Activated effector memory CD4-positive, alpha-beta T cell treated with Interleukin-2 at 50 U/mL for 16 hours (primary cell): ENCODE data around the gene RNASEH2C.
"Not testable (repeated sequence)": the region's sequence is repeated elsewhere in the genome, so short reads cannot be mapped to it uniquely, and the experiment has no call there.

Experiments
- DNase-seq: peaks from one replicate; pipeline ENCODE4 v3.0.0-alpha.2; 2020

Gene RNASEH2C

GRCh38 chr11:65716774-65717405 lies 3.7 kb downstream of the RNASEH2C start:
- DNase-seq, result no peak

GRCh38 chr11:65716302-65716701 lies 4.3 kb downstream of the RNASEH2C start:
- DNase-seq, result no peak

- DNase-seq, result no peak
These were observed 6.2 kb downstream of the RNASEH2C start for GRCh38 chr11:65714433-65714832.

- no peak for DNase-seq
These were observed 7.2 kb downstream of the RNASEH2C start for GRCh38 chr11:65713212-65713969.

- DNase-seq, result no peak
These were observed 7.9 kb downstream of the RNASEH2C start for GRCh38 chr11:65712633-65713076.

GRCh38 chr11:65711785-65712632 lies 8.6 kb downstream of the RNASEH2C start, which contains the start of gene KAT5:
Gene KAT5 (plus strand): TSS chr11:65712252. CDS start chr11:65712268, 16 bp downstream.
- DNase-seq, result peak; percentile 96

- no peak for DNase-seq
These were observed 10.2 kb downstream of the RNASEH2C start for GRCh38 chr11:65710421-65710820.

- DNase-seq, result no peak
These were observed 10.9 kb downstream of the RNASEH2C start for GRCh38 chr11:65709661-65710060.

GRCh38 chr11:65708451-65708850 lies 12.1 kb downstream of the RNASEH2C start:
- no peak for DNase-seq

- not testable (repeated sequence) for DNase-seq
These were observed 13.6 kb downstream of the RNASEH2C start for GRCh38 chr11:65707002-65707401.

- DNase-seq, result peak; percentile 61
These were observed 14.3 kb downstream of the RNASEH2C start for GRCh38 chr11:65706303-65706763.

- no peak for DNase-seq
These were observed 16.8 kb downstream of the RNASEH2C start for GRCh38 chr11:65703846-65704245.

GRCh38 chr11:65701686-65702085 lies 18.9 kb downstream of the RNASEH2C start:
- no peak for DNase-seq

- no peak for DNase-seq
These were observed 20.2 kb downstream of the RNASEH2C start for GRCh38 chr11:65700399-65700798.

GRCh38 chr11:65699306-65699705 lies 21.3 kb downstream of the RNASEH2C start:
- DNase-seq, result no peak

GRCh38 chr11:65698205-65698604 lies 22.4 kb downstream of the RNASEH2C start:
- no peak for DNase-seq

- DNase-seq, result no peak
These were observed 23.6 kb downstream of the RNASEH2C start for GRCh38 chr11:65696802-65697552.

GRCh38 chr11:65695459-65696241 lies 24.9 kb downstream of the RNASEH2C start:
- no peak for DNase-seq

GRCh38 chr11:65692367-65692766 lies 28.2 kb downstream of the RNASEH2C start:
- no peak for DNase-seq

- not testable (repeated sequence) for DNase-seq
These were observed 28.8 kb downstream of the RNASEH2C start for GRCh38 chr11:65691847-65692246.

- DNase-seq, result no peak
These were observed 34.6 kb downstream of the RNASEH2C start for GRCh38 chr11:65685981-65686380.

- not testable (repeated sequence) for DNase-seq
These were observed 37.1 kb downstream of the RNASEH2C start for GRCh38 chr11:65683480-65683879.
